Fibroblast of mammary gland (primary cell): ENCODE data around the gene CA10.

Source experiments
- DNase-seq: peaks from one replicate; pipeline ENCODE4 v3.0.0-alpha.2; 2010; ENCODE audit warnings: low read depth
- H3K4me3 ChIP-seq: 2 replicates; pipeline ENCODE4 v1.5.1; 2011; ENCODE audit warnings: low read depth, mild to moderate bottlenecking, low read length, moderate library complexity; ENCODE audit not compliant: control insufficient read depth
- CTCF ChIP-seq: conservative IDR thresholded peaks from 2 replicates; pipeline ENCODE4 v1.5.1; 2011; ENCODE audit warnings: low read depth, low read length, inconsistent platforms; ENCODE audit not compliant: control insufficient read depth, insufficient read depth

The CA10 gene

GRCh38 chr17:51607512-51607911 is 551.0 kb downstream of the CA10 start:
- no peak overlapping the region for H3K4me3 ChIP-seq
- TF ChIP-seq CTCF = no peak
- no peak for DNase-seq

- no peak for TF ChIP-seq CTCF
- DNase-seq = no peak
- H3K4me3 ChIP-seq = no peak overlapping the region
Observed at GRCh38 chr17:51604299-51605020, 554.1 kb downstream of the CA10 start.

GRCh38 chr17:51601622-51602261 is 556.8 kb downstream of the CA10 start:
- no peak overlapping the region for H3K4me3 ChIP-seq
- TF ChIP-seq CTCF = no peak
- no peak for DNase-seq

DNA sequence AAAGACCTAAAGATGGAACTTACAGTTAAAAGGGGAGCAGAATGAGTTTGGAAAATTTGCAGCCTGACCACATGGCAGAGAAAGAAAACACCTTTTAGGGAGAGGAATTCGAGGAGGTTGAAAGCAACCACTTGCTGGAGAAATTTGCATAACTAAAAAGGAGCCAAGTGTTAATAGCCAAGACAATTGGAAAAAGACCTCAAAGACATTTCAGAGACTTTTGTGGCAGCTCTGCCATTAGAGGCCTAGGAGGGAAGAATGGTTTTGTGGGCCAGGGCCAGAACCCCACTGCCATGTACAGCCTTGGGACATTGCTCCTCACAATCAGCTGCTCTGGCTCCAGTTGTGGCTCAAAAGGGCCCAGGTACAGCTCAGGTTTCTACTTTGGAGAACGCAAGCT is 559.7 kb downstream of the CA10 start:
- DNase-seq = no peak
- no peak for TF ChIP-seq CTCF
- H3K4me3 ChIP-seq = no peak overlapping the region

DNA sequence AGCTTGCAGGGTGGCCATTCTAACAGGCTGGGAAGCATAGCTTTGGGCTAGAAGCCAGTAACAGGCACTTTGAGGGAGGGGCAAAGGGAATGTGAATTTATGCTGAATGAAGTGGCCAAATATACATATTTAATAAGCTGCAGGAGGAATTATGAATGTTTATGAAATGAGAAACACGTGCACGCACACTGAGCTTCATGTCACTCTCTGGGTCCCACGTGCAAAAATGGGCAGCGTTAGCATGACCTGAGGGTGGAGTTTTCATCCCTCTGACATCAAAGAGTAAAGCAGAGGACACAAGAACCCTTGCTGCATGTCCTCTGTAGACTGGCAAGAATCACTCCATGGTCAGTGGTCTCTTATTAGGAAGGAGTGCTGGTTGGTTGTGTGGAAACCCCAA is 561.2 kb downstream of the CA10 start:
- TF ChIP-seq CTCF = no peak
- no peak overlapping the region for H3K4me3 ChIP-seq
- DNase-seq = no peak

- no peak overlapping the region for H3K4me3 ChIP-seq
- no peak for TF ChIP-seq CTCF
- DNase-seq = no peak
Observed at GRCh38 chr17:51595826-51596398, 562.6 kb downstream of the CA10 start.
